Panc1 (cell line): ENCODE measurements around the gene KRTAP5-9. TPM values are rescaled to one million over a fixed set of nuclear protein-coding genes. Genes with fewer than 3 reads are reported as not detected.
A peak's percentile ranks its signal among the peaks of the same experiment; 100 is the strongest.
"Not testable (repeated sequence)": the region's sequence is repeated elsewhere in the genome, so short reads cannot be mapped to it uniquely, and the experiment has no call there.

Source experiments
- ATAC-seq: fragments of 200-7000 bp; cut with Tn5 transposase; 2 replicates; pipeline ENCODE4 v1.9.1; 2020; ENCODE audit warnings: mild to moderate bottlenecking, moderate library complexity
- BruUV-seq: library from RNA; stranded (reverse); fragments of 400-500 nt; replicated peaks from 2 replicates; lab custom pipeline; 2021; lab: Mats Ljungman, UMichigan
- CTCF ChIA-PET: fragments of 300-600 bp; sonication (Branson Sonifier 250); formaldehyde crosslinking; loops from one replicate; lab custom pipeline; 2022; ENCODE audit warnings: antibody characterized with exemption; lab: Charles Lee
- POLR2A ChIA-PET: fragments of 300-600 bp; sonication (Branson Sonifier 250); formaldehyde crosslinking; loops from one replicate; lab custom pipeline; 2022; ENCODE audit warnings: antibody characterized with exemption; lab: Charles Lee
- DNase-seq: peaks from one replicate; pipeline ENCODE4 v3.0.0-alpha.2; 2010; ENCODE audit warnings: low read depth, low spot score
- H3K27ac ChIP-seq: 2 replicates; pipeline ENCODE4 v1.5.1; 2011; ENCODE audit warnings: mild to moderate bottlenecking, low read length, inconsistent platforms
- H3K27me3 ChIP-seq: fragments of 200-500 bp; sonication (Bioruptor generic); 2 replicates; pipeline ENCODE4 v1.6.0; 2014; ENCODE audit warnings: low read length, inconsistent platforms; ENCODE audit not compliant: control insufficient read depth, insufficient read depth
- H3K36me3 ChIP-seq: fragments of 200-500 bp; sonication (Bioruptor generic); 2 replicates; pipeline ENCODE4 v1.5.1; 2014; ENCODE audit warnings: inconsistent platforms, mild to moderate bottlenecking, low read length, moderate library complexity; ENCODE audit not compliant: control insufficient read depth, insufficient read depth
- H3K4me1 ChIP-seq: 2 replicates; pipeline ENCODE4 v1.5.1; 2011; ENCODE audit warnings: inconsistent platforms, mild to moderate bottlenecking, low read length, moderate library complexity; ENCODE audit not compliant: control insufficient read depth, insufficient read depth
- H3K4me3 ChIP-seq, 2 experiments: 2 replicates each; pipeline ENCODE4 v1.5.1; 2011 to 2012; ENCODE audit warnings: low read depth in 2 of 2, low read length in 2 of 2, mild to moderate bottlenecking in 2 of 2, inconsistent platforms in 1 of 2, moderate library complexity in 1 of 2
- H3K9me3 ChIP-seq: fragments of 200-500 bp; sonication (Bioruptor generic); 2 replicates; pipeline ENCODE4 v1.5.1; 2014; ENCODE audit warnings: low read depth, mild to moderate bottlenecking, inconsistent platforms, low read length, moderate library complexity; ENCODE audit not compliant: control insufficient read depth, insufficient read depth
- CTCF ChIP-seq: fragments of 450-650 bp; IDR thresholded peaks from 2 replicates; pipeline ENCODE4 v1.5.1; 2017; ENCODE audit warnings: mild to moderate bottlenecking
- POLR2AphosphoS5 ChIP-seq: IDR thresholded peaks from 2 replicates; pipeline ENCODE4 v1.6.1; 2012; ENCODE audit warnings: mild to moderate bottlenecking, low read depth, low read length, moderate library complexity
- TCF7L2 ChIP-seq: IDR thresholded peaks from 2 replicates; pipeline ENCODE4 v1.6.1; 2011; ENCODE audit warnings: mild to moderate bottlenecking, low read depth, low read length, inconsistent platforms
- in situ Hi-C: cut with HindIII; loops from 2 replicates; pipeline ENCODE4 v1.10.0; 2016; ENCODE audit warnings: low sequenced_read_pairs, low pct_unique_long_range_greater_than_20kb
- intact Hi-C: fragments of 100-400 bp; cut with micrococcal nuclease; formaldehyde crosslinking; loops from one replicate; pipeline ENCODE4 v1.10.0; 2022; ENCODE audit not compliant: unreplicated experiment
- total RNA-seq: library from RNA; stranded (reverse); gene quantifications from one replicate; pipeline ENCODE4 v1.2.1, GENCODE V29; 2021; ENCODE audit not compliant: unreplicated experiment

The KRTAP5-9 gene
- total RNA-seq, 1 experiment from 2014 or later = not detected

GRCh38 chr11:71567633-71568032 lies 19.4 kb downstream of the KRTAP5-9 start:
- BruUV-seq, H3K27ac ChIP-seq, H3K9me3 ChIP-seq, in situ Hi-C loops, POLR2A ChIA-PET, H3K4me3 ChIP-seq, H3K36me3 ChIP-seq, H3K4me1 ChIP-seq, intact Hi-C loops, DNase-seq: not testable (repeated sequence)
- TF ChIP-seq CTCF = peak; percentile 61
- ATAC-seq = 0 out of 2 replicates have a peak, but pooled peaks have one; percentile 59
- CTCF ChIA-PET = interaction anchor here (0.8 kb wide), 1 partner anchor 12 kb away, joined by 3 read pairs; no protein-coding TSS in a partner anchor
- peaks cover 10% of the 10 kb centered on the region; the same call in 1 of the 2 replicates for H3K27me3 ChIP-seq

GRCh38 chr11:71568704-71569349 lies 20.6 kb downstream of the KRTAP5-9 start:
- no peaks in the 10 kb centered on the region for H3K36me3 ChIP-seq
- peaks cover 6% of the 10 kb centered on the region; the same call in 1 of the 2 replicates for H3K27me3 ChIP-seq
- BruUV-seq = no TSS peak
- no peak for DNase-seq
- TF ChIP-seq TCF7L2 (no peak), CTCF (no peak), POLR2AphosphoS5 (no peak)
- intact Hi-C loops (no loop called here), in situ Hi-C loops (no loop called here)
- peak; percentile 42; the same call in 1 of the 2 replicates for ATAC-seq
- H3K4me1 ChIP-seq = peaks cover 2% of the 10 kb centered on the region; the same call in 1 of the 2 replicates
- H3K9me3 ChIP-seq = no peaks in the 10 kb centered on the region
- CTCF ChIA-PET = no interaction called here
- no peak overlapping the region for H3K27ac ChIP-seq
- H3K4me3 ChIP-seq = no peak overlapping the region
- POLR2A ChIA-PET = no interaction called here

- H3K36me3 ChIP-seq, H3K9me3 ChIP-seq, H3K27ac ChIP-seq, DNase-seq, POLR2A ChIA-PET, ATAC-seq, intact Hi-C loops, H3K4me3 ChIP-seq, BruUV-seq, H3K27me3 ChIP-seq, in situ Hi-C loops, H3K4me1 ChIP-seq, CTCF ChIA-PET: not testable (repeated sequence)
Observed at GRCh38 chr11:71571101-71571850, 23.1 kb downstream of the KRTAP5-9 start.
